Stomach (tissue), 9 donors: Measurements from ENCODE around the gene ERFL. TPM values are rescaled to one million over a fixed set of nuclear protein-coding genes. Genes with fewer than 3 reads are reported as not detected.
A peak's percentile ranks its signal among the peaks of the same experiment; 100 is the strongest.

ENCODE experiments used
- DNase-seq, 2 donors: peaks; one replicate each; pipeline versions ENCODE4 v3.0.0 to v3.0.0-alpha.2; 2013 to 2019
- H3K27ac ChIP-seq, 5 donors: fragments of 200-600 bp in 4 of 5; sonication (generic) in 4 of 5; one replicate each; pipeline ENCODE4 v1.5.1; 2013 to 2019; ENCODE audit warnings: mild to moderate bottlenecking in 1 of 5, moderate library complexity in 1 of 5
- H3K27me3 ChIP-seq, 3 donors: fragments of 200-600 bp; sonication (generic); one replicate each; pipeline ENCODE4 v1.5.1; 2017 to 2019; ENCODE audit warnings: mixed run types in 1 of 3
- H3K36me3 ChIP-seq, 4 donors: fragments of 200-600 bp; sonication (generic); 1 replicate in 3 of 4; 2 replicates in 1 of 4; pipeline ENCODE4 v1.5.1; 2016 to 2019
- H3K4me1 ChIP-seq, 4 donors: fragments of 200-600 bp; sonication (generic); one replicate each; pipeline ENCODE4 v1.5.1; 2016 to 2019
- H3K4me3 ChIP-seq, 4 donors: fragments of 200-600 bp; sonication (generic) in 3 of 4; one replicate each; pipeline ENCODE4 v1.5.1; 2016 to 2019; ENCODE audit warnings: mild to moderate bottlenecking in 1 of 4
- H3K9me3 ChIP-seq, 4 donors: fragments of 200-600 bp; sonication (generic); one replicate each; pipeline ENCODE4 v1.5.1; 2016 to 2019
- CTCF ChIP-seq, 7 experiments: fragments of 450-650 bp in 4 of 7; fragments of 200-600 bp in 3 of 7; sonication (generic) in 3 of 7; IDR thresholded peaks; one replicate each; pipeline ENCODE4 v1.5.1; 2016 to 2019; ENCODE audit warnings: antibody characterized with exemption in 7 of 7, control low read depth in 2 of 7, mild to moderate bottlenecking in 1 of 7
- EP300 ChIP-seq: sonication (generic); formaldehyde crosslinking; IDR thresholded peaks from one replicate; pipeline ENCODE4 v1.6.1; 2017; ENCODE audit warnings: antibody characterized with exemption
- POLR2A ChIP-seq, 4 donors: fragments of 450-650 bp; IDR thresholded peaks; one replicate each; pipeline ENCODE4 v1.6.1; 2016; ENCODE audit warnings: antibody characterized with exemption in 4 of 4, control low read depth in 2 of 4, mild to moderate bottlenecking in 1 of 4, moderate library complexity in 1 of 4
- POLR2AphosphoS5 ChIP-seq, 3 donors: sonication (generic); formaldehyde crosslinking; IDR thresholded peaks; one replicate each; pipeline ENCODE4 v1.6.1; 2016; ENCODE audit warnings: antibody characterized with exemption in 3 of 3
- WGBS, 5 donors: extraction: QIAGEN DNeasy Blood & Tissue Kit in 3 of 5; methylation state at CpG; one replicate each; pipeline versions ENCODE4 v1.1.5 to v1.1.7; 2013 to 2018; 5-methylcytosine and 5-hydroxymethylcytosine counted together
- intact Hi-C: fragments of 100-400 bp; cut with DNase I; formaldehyde crosslinking; loops from one replicate; pipeline ENCODE4 v1.15.1; 2023; ENCODE audit warnings: low total_unique reads
- polyA plus RNA-seq, 3 donors: library from polyadenylated mRNA; stranded (reverse); fragments of 200-250 nt; gene quantifications; one replicate each; pipeline ENCODE4 v1.2.3, GENCODE V29; 2013
- total RNA-seq, 5 donors: library from RNA; depleted of rRNA; stranded (reverse); fragments of >200 nt; gene quantifications; one replicate each; pipeline versions ENCODE4 v1.1.0 to v1.2.3, GENCODE V29; 2014 to 2016
- donor health status: healthy with polysubstance abuse.
- donor health status: Bipolar disorder and iron deficiency.
- donor health status: healthy.

Gene ERFL
- total and polyA plus RNA-seq, 8 donors: 0.25 TPM; not detected in 7

GRCh38 chr19:41957838-41958366 is 29.7 kb upstream of the ERFL start:
- TF ChIP-seq CTCF (IDR thresholded peaks at IDR 0.05) (peak in 5 of 7 experiments; percentile 67 to 97 (median 83)), EP300 (no peak), POLR2AphosphoS5 (IDR thresholded peaks at IDR 0.05) (peak; percentile 32 to 92 (median 60))

GRCh38 chr19:41957161-41957837 is 29.1 kb upstream of the ERFL start:
- WGBS, 5 donors: 40 to 64% (median 51%) methylated on average over 10 to 11 of the region's 11 CpGs
- no peaks in the 10 kb centered on the region for H3K27me3 ChIP-seq
- H3K4me1 ChIP-seq: peaks cover 15 to 39% (median 24%) of the 10 kb centered on the region in 4 donors
- TF ChIP-seq CTCF (IDR thresholded peaks at IDR 0.05) (no peak), POLR2A (IDR thresholded peaks at IDR 0.05) (no peak), EP300 (no peak), POLR2AphosphoS5 (IDR thresholded peaks at IDR 0.05) (no peak)
- peak overlapping the region; percentile 39 to 97 (median 94) for H3K27ac ChIP-seq
- intact Hi-C loops: loop anchor here (5.0 kb wide), 1 partner anchor 80 kb away; the partner anchor contains the start of gene CD79A
- no peaks in the 10 kb centered on the region for H3K9me3 ChIP-seq
- peak overlapping the region in 1 of 4 donors; percentile 91 for H3K4me3 ChIP-seq
- peaks cover 6 to 24% (median 21%) of the 10 kb centered on the region in 4 donors for H3K36me3 ChIP-seq
- DNase-seq: peak; percentile 36 to 54

More at GRCh38 chr19:41957838-41958366, 29.7 kb upstream of the ERFL start:
- intact Hi-C loops: loop anchor here (5.0 kb wide), 1 partner anchor 81 kb away; the partner anchor contains the start of gene CD79A
- peak overlapping the region; percentile 92 to 97 (median 96) for H3K27ac ChIP-seq
- H3K9me3 ChIP-seq: no peaks in the 10 kb centered on the region
- peaks cover 15 to 39% (median 24%) of the 10 kb centered on the region in 4 donors for H3K4me1 ChIP-seq
- WGBS, 5 donors: 9 to 14% (median 13%) methylated on average over 10 of the region's 10 CpGs
- no peaks in the 10 kb centered on the region for H3K27me3 ChIP-seq
- peak overlapping the region; percentile 83 to 92 (median 90) for H3K4me3 ChIP-seq
- DNase-seq: peak; percentile 81 to 94
- H3K36me3 ChIP-seq: peaks cover 6 to 24% (median 21%) of the 10 kb centered on the region in 4 donors

- Histone ChIP-seq H3K4me3 (no peak overlapping the region), H3K27ac (peak overlapping the region in 1 of 5 donors; percentile 92), H3K36me3 (peaks cover 6 to 24% (median 21%) of the 10 kb centered on the region in 4 donors), H3K27me3 (no peaks in the 10 kb centered on the region), H3K9me3 (no peaks in the 10 kb centered on the region), H3K4me1 (peaks cover 15 to 42% (median 26%) of the 10 kb centered on the region in 4 donors)
- DNase-seq: no peak
- TF ChIP-seq CTCF (IDR thresholded peaks at IDR 0.05) (no peak), POLR2A (IDR thresholded peaks at IDR 0.05) (no peak), POLR2AphosphoS5 (IDR thresholded peaks at IDR 0.05) (no peak), EP300 (no peak)
- intact Hi-C loops: loop anchor here (5.0 kb wide), 1 partner anchor 79 kb away; the partner anchor contains the start of gene CD79A
- 77 to 93% (median 84%) methylated on average over 3 to 13 of the region's 13 CpGs for WGBS, 5 donors
Measured at GRCh38 chr19:41956621-41957020, 28.4 kb upstream of the ERFL start.

GRCh38 chr19:41955521-41955920 is 27.3 kb upstream of the ERFL start:
- Histone ChIP-seq H3K9me3 (no peaks in the 10 kb centered on the region), H3K27me3 (no peaks in the 10 kb centered on the region), H3K36me3 (peaks cover 6 to 24% (median 21%) of the 10 kb centered on the region in 4 donors), H3K27ac (no peak overlapping the region), H3K4me3 (no peak overlapping the region), H3K4me1 (peaks cover 15 to 47% (median 28%) of the 10 kb centered on the region in 4 donors)
- TF ChIP-seq EP300: no peak
- no peak for TF ChIP-seq POLR2A (IDR thresholded peaks at IDR 0.05)
- no peak for TF ChIP-seq POLR2AphosphoS5 (IDR thresholded peaks at IDR 0.05)
- no peak for TF ChIP-seq CTCF (IDR thresholded peaks at IDR 0.05)
- WGBS, 5 donors: 44 to 61% (median 51%) methylated on average over 7 of the region's 7 CpGs
- intact Hi-C loops: loop anchor here (5.0 kb wide), 1 partner anchor 78 kb away; the partner anchor contains the start of gene CD79A
- DNase-seq: no peak
